BJ (cell line): ENCODE data around the gene BICC1. TPM values are rescaled to one million over a fixed set of nuclear protein-coding genes. Genes with fewer than 3 reads are reported as not detected.

Experiments
- CTCF ChIA-PET: fragments of 350-600 bp; formaldehyde crosslinking; extraction: SDS; loops from one replicate; lab custom pipeline; 2021; ENCODE audit warnings: antibody characterized with exemption, inconsistent platforms; lab: Yijun Ruan, JAX
- POLR2A ChIA-PET: fragments of 300-600 bp; sonication (Branson Sonifier 250); formaldehyde crosslinking; extraction: SDS; loops from one replicate; lab custom pipeline; 2021; ENCODE audit warnings: antibody characterized with exemption; lab: Charles Lee
- DNase-seq: peaks from one replicate; pipeline ENCODE4 v3.0.0-alpha.2; 2011; ENCODE audit warnings: low read depth
- H3K27me3 ChIP-seq: 2 replicates; pipeline ENCODE4 v1.6.0; 2011; ENCODE audit warnings: low read length; ENCODE audit not compliant: control insufficient read depth, insufficient read depth
- H3K36me3 ChIP-seq: 2 replicates; pipeline ENCODE4 v1.5.1; 2011; ENCODE audit warnings: low read length; ENCODE audit not compliant: control insufficient read depth, insufficient read depth
- H3K4me3 ChIP-seq: 2 replicates; pipeline ENCODE4 v1.5.1; 2011; ENCODE audit warnings: low read depth, mild to moderate bottlenecking, control low read depth, low read length
- polyA plus RNA-seq: library from polyadenylated mRNA; depleted of rRNA; stranded (reverse); fragments of >200 nt; gene quantifications from 2 replicates; pipeline ENCODE4 v1.2.3, GENCODE V29; 2011
- TF ChIP-seq, protein P1 (sequence below): IDR thresholded peaks from 2 replicates; pipeline ENCODE4 v1.5.1; 2011; ENCODE audit warnings: low read depth, mild to moderate bottlenecking, control low read depth, inconsistent platforms, low read length, moderate library complexity; ENCODE audit not compliant: insufficient read depth

BICC1 gene
- polyA plus RNA-seq, 1 experiment = 27.0 TPM

DNA sequence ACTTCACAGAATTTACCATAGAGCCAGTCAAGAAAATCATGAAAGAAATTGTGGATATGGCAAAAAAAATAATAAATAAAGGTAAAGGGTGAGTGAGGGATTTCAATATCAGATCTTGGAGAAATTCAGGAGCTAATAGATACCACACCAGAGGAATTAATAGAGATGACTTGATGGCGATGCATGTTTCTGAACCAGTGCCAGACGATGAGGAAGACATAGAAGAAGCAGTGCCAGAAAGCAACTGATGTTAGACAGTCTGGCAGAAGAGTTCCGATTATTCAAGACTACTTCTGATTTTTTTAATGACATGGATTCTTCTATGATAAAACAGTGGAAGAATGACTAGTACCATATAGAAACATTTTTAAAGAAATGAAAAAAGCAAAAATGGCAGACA lies 314.7 kb downstream of the BICC1 start:
- Histone ChIP-seq H3K27me3 (no peaks in the 10 kb centered on the region), H3K36me3 (no peaks in the 10 kb centered on the region; the same call in 1 of the 2 replicates), H3K4me3 (no peak overlapping the region)
- CTCF ChIA-PET = no interaction called here
- POLR2A ChIA-PET = no interaction called here
- TF ChIP-seq, protein P1, sequence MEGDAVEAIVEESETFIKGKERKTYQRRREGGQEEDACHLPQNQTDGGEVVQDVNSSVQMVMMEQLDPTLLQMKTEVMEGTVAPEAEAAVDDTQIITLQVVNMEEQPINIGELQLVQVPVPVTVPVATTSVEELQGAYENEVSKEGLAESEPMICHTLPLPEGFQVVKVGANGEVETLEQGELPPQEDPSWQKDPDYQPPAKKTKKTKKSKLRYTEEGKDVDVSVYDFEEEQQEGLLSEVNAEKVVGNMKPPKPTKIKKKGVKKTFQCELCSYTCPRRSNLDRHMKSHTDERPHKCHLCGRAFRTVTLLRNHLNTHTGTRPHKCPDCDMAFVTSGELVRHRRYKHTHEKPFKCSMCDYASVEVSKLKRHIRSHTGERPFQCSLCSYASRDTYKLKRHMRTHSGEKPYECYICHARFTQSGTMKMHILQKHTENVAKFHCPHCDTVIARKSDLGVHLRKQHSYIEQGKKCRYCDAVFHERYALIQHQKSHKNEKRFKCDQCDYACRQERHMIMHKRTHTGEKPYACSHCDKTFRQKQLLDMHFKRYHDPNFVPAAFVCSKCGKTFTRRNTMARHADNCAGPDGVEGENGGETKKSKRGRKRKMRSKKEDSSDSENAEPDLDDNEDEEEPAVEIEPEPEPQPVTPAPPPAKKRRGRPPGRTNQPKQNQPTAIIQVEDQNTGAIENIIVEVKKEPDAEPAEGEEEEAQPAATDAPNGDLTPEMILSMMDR = no peak
- no peak for DNase-seq

DNA sequence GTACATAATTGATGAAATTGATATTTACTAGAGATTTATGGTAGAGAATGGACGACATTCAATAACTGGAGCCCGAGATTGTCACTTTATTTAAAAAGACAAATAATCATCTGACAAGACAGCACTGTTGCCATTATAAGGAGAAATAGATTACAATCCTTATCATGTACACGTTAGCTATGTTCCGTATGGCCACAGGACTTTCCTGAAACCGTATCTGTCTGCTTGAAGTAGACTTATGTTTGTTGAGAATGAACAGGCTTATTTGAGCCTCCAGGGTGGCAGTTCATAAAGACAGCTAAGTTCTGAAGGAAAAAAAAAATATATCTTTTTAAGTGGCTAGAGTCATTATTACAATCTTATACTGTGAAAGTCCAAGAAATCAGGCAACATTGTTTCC lies 317.2 kb downstream of the BICC1 start:
- TF ChIP-seq, protein P1 = no peak
- CTCF ChIA-PET = no interaction called here
- H3K36me3 ChIP-seq = no peaks in the 10 kb centered on the region; the same call in 1 of the 2 replicates
- DNase-seq = no peak
- no peak overlapping the region for H3K4me3 ChIP-seq
- POLR2A ChIA-PET = no interaction called here
- H3K27me3 ChIP-seq = no peaks in the 10 kb centered on the region

DNA sequence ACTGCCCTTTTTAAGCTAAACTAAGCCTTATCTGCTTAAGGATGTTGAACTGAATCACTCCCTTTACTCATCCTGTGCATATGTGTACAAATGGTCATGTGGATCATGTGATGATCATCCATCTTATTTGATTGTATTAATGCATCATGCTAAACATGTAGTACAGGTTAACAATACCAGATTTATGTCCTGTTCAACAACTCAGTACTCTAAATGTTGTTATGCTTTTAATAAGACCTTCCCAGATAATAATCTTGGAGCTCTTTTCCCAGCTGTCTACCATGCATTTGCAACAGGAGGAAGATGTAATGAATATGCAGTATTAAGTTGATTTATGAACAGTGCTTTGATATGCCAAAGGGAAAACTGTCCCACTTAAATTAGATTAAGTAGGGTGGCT lies 318.0 kb downstream of the BICC1 start:
- DNase-seq = no peak
- no peaks in the 10 kb centered on the region for H3K27me3 ChIP-seq
- POLR2A ChIA-PET = no interaction called here
- TF ChIP-seq, protein P1 = no peak
- no peaks in the 10 kb centered on the region; the same call in 1 of the 2 replicates for H3K36me3 ChIP-seq
- CTCF ChIA-PET = no interaction called here
- no peak overlapping the region for H3K4me3 ChIP-seq

DNA sequence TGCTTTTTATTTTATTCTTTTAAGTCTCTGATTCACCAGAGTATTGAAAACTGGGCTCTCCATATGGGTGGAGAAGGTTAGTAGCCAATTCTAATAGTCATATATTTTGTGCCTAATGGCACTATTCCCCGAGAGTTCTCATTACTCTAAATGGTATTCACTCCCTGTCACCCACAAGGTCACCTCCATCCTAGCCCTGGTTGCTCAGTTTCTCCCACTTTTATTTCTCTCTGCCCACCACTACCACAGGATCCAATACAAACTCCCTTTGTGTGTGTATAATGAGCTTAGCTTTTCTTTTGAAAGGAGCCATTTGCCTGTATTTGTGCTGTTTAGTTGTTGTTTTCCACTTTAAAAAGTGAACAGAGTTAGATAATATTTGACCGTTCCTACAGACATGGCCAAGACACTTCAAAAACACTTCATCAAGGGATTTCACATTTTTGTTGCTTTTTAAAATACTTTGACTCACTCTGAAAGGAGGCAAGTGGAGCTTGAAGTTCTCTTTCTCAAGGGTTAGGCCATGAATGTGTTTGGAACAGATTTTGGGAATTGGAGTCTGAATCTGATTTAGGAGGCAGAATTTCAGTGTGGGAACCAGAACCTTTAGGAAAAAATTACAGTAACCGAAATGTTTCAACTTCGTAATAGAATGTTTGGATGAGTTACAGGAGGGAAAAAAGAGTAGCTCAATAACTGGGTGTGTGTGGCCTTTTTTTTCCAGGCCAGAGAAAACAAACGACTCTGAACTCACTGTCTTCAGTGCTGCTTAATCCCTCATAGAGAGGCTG lies 321.3 kb downstream of the BICC1 start:
- TF ChIP-seq, protein P1 = no peak
- no peaks in the 10 kb centered on the region for H3K27me3 ChIP-seq
- POLR2A ChIA-PET = interaction anchor here (0.6 kb wide), 2 partner anchors 103 to 404 kb away, joined by 3 to 5 read pairs; no protein-coding TSS in a partner anchor
- H3K36me3 ChIP-seq = no peaks in the 10 kb centered on the region; the same call in 1 of the 2 replicates
- DNase-seq = no peak
- H3K4me3 ChIP-seq = no peak overlapping the region
- CTCF ChIA-PET = interaction anchor here (0.5 kb wide), 1 partner anchor 1611 kb away, joined by 3 read pairs; no protein-coding TSS in a partner anchor

DNA sequence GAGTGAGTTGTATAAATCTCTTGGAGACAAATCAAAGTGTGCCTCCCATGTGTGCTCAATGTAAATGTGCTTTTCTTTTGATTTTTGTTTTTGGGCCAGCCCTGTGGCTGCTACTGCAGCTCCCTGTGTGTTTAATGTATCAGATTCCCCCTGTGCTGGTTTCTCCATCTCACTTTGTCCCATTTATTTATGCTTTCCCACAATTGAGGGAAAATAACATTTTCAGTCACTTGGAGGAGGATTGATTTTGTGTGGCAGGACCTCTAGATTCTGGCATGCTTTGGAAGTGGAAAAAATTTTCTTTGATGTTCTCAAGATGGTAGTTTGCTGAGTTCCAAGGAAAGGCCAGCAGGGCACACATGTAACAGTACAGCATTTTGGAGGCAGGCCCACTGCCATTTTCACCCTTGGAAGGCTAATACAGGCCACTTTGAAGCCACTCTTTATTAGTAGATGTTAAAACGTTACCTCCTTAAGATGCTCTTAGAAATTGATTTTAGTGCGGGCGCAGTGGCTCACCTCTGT lies 323.6 kb downstream of the BICC1 start:
- Histone ChIP-seq H3K4me3 (no peak overlapping the region), H3K36me3 (no peaks in the 10 kb centered on the region), H3K27me3 (no peaks in the 10 kb centered on the region)
- no peak for DNase-seq
- CTCF ChIA-PET = no interaction called here
- TF ChIP-seq, protein P1 = no peak
- POLR2A ChIA-PET = no interaction called here
